ENCODE results near the gene APOLD1.
A peak's percentile ranks its signal among the peaks of the same experiment; 100 is the strongest.
"Not testable (repeated sequence)": the region's sequence is repeated elsewhere in the genome, so short reads cannot be mapped to it uniquely, and the experiment has no call there.

APOLD1 gene, protein sequence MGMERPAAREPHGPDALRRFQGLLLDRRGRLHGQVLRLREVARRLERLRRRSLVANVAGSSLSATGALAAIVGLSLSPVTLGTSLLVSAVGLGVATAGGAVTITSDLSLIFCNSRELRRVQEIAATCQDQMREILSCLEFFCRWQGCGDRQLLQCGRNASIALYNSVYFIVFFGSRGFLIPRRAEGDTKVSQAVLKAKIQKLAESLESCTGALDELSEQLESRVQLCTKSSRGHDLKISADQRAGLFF

GRCh38 chr12:12784911-12785814, at the start of gene APOLD1:
TSS of gene APOLD1 (plus strand) at chr12:12785659. CDS start at chr12:12785692, 33 bp downstream.
- DNase-seq = no peak

DNA sequence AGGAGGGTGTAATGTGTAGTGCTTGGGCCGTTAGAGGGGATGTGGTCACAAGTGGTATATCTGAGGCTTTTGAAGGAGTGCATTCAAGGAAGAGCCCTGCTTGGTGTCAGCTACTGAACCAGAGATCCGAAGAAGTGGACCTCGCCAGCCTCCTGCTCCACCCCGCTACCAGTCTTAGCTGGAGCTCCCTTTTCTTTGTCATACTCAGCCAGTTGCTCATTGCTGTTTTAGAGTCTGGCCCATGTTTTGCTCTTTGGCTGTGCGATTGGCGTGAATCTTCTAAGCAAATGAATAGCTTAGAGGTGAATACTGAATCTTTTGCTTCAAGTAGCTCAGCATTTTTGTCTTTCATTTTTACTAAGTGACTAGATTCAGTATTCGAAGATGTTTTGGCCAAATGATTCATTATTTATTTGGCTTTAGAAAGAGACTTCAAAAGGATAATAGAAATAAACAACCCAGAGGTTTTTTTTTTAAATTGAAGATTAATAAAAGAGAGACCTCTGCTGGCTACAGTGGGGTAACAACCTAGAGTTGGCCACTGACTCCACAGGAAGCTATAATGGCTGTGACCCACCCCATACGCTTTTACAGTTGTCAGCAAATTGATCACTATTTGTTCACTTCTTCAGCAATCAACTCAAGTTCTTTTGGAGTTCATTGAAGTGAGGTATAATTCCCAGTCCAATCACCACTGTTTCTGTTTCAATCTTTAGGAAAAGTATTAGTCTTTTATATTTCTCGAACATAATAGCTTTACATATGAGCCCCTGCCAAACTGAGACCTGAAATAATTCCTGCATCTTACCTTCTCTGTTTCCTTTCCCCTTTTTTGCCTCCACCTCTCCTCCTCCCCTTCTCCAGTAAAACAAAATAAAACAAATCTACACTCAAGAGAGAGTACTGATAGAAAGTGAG, 48.4 kb upstream of the APOLD1 start:
- DNase-seq = peak; percentile 73

- DNase-seq = not testable (repeated sequence)
Observed at GRCh38 chr12:12738152-12738551, 47.3 kb upstream of the APOLD1 start.

- no peak for DNase-seq
Observed at GRCh38 chr12:12741660-12742059, 43.8 kb upstream of the APOLD1 start.

DNA sequence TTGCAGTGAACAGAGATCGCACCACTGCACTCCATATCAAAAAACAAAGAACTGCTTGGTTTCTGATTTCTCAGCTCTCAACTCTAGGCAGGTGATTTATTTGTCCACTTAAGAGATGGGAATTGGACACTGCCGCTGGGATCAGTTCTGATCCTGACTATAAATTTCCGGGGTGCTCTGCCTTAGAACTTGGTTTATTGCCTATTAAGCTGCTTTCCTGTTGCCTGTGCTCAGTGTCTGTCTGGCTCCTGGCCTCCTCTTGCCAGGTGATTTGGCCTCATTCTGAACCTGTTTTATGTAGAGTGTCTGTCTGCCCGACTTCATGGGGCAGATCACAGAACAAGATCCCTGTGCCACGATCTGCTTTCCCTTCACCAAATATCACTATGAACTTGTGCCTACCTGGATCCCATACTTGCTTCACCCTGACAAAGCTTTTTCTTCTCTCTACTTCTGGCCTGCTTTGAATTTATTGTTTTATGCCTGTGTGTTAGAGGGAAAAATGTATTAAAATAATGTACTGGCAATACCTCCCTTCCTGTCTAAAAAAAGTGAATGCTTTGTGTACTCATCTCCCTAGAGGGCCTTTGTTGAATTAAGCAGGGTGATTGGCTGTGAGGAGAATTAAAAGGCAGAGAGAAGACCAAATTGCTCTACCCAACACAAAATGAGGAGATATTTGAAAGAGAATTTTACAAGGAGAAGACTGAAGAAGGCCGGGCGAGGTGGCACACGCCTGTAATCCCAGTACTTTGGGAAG, 40.7 kb upstream of the APOLD1 start:
- no peak for DNase-seq

DNA sequence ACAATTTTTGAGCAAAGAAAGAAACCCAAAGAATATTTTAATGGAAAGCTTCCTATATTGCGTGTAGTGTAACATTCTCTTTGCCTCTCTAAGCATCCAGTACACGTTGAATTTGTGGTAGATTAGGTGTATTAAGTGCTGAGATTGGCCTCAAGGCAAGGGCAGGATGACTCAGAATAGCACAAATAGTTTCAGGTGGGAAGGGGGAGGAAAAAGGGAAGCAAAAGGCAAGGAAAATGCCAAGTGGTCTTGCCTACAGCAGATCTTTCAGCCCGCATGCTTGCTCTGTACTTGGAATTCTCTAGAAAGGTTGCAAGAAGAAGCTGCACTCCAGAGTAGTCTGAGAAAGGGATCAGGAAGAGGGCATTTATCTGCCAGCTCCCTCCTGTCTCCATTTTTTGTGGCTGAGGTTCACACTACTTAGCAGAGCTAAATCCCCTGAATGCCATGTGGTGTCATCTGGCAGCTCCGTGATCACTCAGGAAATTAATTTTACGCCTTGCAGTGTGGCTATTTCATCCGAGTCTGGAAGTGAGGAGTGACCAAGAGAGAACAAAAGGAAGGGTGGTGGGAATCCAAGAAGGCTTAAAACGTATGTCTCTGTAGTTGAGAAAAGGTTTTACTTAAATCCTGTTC, 39.8 kb upstream of the APOLD1 start:
- DNase-seq = no peak

GRCh38 chr12:12747278-12747677, 38.2 kb upstream of the APOLD1 start:
- no peak for DNase-seq

DNA sequence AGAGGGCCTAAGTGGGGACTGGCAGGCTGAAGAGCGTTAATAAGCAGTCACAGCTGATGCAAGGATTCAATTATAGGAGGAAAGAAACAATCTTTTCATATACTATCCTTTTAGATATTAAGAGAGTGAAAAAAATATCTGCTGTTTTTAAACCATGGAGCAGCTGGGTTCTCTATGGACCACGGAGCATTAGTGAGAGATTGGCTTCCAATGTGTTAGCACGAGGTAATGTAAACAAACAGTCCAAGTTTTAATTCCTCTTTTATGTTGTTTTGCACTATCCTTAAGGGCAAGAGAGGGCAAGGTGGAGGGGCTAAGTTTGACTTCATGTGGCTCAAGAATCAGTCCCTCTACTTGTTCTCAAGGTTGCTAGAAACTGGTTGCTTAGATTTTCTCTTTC, 37.4 kb upstream of the APOLD1 start:
- no peak for DNase-seq

- no peak for DNase-seq
Observed at GRCh38 chr12:12749433-12749832, 36.0 kb upstream of the APOLD1 start.

DNA sequence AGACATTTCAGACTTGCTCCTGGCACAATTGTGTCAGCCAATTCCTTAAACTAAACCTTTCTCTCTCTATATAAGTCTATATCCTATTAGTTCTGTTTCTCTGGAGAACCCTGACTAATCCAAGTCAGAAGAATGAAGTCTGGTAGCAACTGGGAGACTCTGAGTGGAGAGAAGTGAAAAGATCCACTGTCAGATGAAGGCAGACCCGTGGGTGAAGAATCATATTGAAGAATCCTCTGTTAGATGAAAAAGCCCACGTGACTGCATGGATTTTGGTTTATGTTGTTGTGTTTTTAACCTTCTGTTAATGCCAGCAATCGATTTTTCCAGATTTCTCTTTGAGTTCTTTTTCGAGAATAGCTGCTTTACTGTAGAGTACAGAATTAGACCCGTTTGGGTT, 29.5 kb upstream of the APOLD1 start:
- no peak for DNase-seq

GRCh38 chr12:12757121-12757520, 28.3 kb upstream of the APOLD1 start:
- DNase-seq = no peak

DNA sequence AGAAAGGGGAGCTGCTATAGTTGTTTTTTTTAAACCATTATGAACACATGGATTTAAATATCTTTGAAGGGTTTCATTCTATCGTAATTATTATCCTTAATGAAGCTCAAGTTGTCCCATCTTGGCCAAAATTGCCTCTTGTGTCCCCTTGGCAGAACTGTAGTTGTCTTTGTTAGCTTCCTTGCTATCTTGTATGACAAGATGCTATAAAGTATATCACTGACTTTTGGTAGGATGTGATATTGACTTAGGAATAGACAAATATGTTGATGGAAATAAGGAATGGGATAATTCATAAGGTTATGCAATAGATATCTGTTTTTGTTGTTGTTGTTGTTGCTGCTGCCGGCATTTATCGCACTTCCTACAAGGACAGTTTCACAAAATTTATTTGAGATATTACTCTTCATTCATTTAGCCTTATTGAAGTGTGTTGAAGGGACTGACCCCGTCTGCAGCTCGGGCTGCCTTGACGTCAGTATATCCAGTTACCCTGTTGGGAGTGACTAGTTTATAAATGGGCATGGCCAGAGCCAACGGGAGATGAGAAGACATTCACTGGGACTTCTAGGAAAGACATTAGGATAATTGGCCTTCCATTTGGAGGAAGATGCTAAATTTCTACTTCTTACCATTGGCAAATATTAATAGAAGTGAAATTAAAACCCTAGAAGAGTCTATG, 26.1 kb upstream of the APOLD1 start:
- no peak for DNase-seq

DNA sequence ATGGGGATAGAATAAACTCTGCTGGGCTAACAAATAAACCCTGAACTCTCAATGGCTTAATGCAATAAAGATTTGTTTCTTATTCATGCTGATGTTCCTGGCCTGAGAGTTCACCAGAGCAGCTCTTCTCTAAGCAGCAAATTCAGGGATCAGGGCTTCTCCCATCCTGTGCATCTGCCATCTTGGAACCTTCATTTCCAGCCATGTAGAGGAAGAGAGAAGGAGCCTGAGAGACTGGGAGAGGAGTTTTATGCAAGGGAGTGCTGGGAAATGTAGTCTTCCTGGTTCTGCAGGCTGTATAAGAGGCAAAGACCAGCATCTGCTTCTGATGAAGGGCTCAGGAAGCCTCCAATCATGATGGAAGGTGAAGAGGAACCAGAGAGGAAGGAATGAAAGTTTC, 20.6 kb upstream of the APOLD1 start:
- DNase-seq = no peak

GRCh38 chr12:12770262-12770661, 15.2 kb upstream of the APOLD1 start:
- no peak for DNase-seq

DNA sequence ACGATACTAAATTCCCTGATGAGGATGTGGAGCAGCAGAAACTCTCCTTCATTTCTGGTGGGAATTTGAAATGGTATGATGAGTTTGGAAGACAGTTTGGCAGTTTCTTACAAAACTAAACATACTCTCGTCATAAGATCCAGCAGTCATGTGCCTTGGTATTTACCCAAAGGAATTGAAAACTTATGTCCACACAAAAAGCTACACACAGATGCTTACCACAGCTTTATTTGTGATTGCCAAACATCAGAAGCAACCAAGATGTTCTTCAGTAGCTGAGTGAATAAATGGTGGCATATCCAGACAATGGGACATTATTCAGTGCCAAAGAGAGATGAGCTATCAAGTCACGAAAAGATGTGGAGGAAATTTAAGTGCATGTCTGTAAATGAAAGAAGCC, 10.7 kb upstream of the APOLD1 start:
- no peak for DNase-seq

GRCh38 chr12:12776261-12776660, 9.2 kb upstream of the APOLD1 start:
- no peak for DNase-seq

- DNase-seq = no peak
Observed at GRCh38 chr12:12777092-12777491, 8.4 kb upstream of the APOLD1 start.

DNA sequence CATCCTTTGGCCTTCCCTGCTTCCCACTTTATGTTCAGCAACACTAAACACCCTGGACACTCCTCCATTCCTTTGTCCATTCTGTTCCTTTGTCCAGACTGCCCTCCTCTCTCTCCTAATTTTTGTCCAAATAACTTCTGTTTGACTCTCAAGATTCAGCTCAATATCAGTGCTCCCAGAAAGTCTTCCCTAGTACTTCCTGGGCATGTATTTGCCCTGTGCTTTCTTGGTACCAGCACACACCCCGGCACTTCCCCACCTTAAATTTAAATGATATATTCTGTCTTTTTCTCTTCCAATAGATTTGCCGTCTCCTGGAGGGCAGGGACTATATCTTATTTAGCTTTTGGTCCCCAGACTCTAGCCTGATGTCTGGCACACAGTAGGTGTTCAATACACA, 6.5 kb upstream of the APOLD1 start:
- no peak for DNase-seq

DNA sequence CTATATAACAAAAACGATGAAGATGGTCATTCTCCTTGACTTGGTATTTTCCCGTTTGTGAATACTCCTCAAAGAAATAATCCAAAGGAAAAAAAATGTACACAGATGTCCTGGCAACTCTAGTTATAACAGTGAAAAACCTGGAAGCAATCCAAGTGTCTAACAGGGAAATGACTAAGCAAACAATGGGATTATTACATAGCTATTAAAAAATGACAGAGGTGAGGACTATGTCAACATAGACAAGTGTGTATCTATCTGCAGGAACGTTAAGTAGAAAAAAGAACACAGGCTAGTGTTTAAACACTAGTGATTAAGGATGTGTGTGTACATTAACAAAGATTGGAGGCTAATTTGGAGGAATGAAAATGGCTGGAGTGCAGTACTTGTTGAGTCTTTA, 5.9 kb upstream of the APOLD1 start:
- no peak for DNase-seq

DNA sequence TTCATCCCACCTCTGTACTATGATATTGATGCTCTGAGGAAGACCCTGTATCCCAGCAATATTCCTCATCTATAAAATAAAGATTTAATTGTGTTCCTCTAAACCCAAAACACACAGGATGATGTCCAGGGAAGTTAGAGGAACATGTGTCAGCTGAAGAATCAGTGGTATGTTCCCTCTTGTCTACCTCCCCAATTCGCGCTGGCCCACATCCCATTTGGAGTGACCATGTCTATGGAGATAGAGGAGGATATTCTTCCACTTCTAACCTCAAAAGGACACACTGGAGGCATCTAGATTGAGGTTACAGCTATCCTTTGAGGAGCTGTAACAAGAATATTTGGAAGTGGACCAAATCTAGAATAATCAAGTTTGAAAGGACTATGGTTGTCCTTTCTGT, 1.3 kb upstream of the APOLD1 start:
- DNase-seq = no peak

GRCh38 chr12:12786351-12786705, 869 bp downstream of the APOLD1 start:
- no peak for DNase-seq

All from CD4-positive, alpha-beta T cell treated with Interleukin-4 for 4 hours (primary cell).